Measurements from ENCODE around the gene PRDM16.

The PRDM16 gene

DNA sequence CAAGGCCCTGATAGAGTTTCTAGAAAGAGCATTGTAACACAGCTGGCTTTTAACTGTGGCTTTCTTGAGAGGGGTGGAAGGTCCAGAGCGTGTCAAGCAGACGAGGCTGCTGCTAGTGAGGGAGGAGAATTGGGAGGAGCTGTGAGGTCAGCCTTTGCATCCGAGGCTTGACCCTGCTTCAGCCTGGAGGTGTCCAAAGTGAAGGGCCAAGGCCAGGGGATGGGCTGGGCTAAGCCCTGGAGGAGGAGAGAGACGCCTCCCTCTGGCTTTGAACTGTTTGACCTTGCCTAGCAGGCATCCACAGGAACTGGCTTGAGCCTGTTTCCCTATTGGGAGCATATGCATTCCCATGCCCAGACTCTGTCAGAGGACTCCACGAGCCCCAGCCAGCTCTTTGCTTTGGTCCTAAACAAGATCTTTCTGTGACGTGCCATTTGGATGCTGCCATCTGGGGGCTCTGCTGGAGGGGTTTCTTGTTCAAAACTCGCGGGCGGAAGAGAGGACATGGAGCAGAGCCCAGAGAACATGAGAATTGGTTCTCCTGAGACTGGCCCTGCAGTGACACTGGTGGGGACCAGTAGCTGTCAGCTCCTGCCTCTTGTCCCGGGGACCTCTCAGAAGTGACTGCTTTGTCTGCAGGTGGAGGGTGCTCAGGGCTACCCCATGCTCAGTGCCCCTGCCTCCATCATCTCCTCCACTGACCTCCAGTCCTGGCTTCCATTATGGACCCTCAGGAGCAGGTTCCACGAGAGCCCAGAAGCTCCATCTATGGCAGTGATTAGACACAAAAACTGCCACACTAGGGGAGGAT, 42.2 kb upstream of the PRDM16 start:
- H3K36me3 ChIP-seq (ENCODE audit: control insufficient read depth in 2 of 2, insufficient read depth in 2 of 2, low read length in 2 of 2), result no peaks in the 10 kb centered on the region
- H3K27ac ChIP-seq (ENCODE audit: low read length), result no peak overlapping the region
- H3K9ac ChIP-seq (ENCODE audit: low read length in 2 of 2), result no peak overlapping the region
- H3K4me1 ChIP-seq (ENCODE audit: control insufficient read depth, insufficient read depth, low read length), result no peaks in the 10 kb centered on the region
- peaks cover 21 to 24% of the 10 kb centered on the region in 2 donors for H3K27me3 ChIP-seq (ENCODE audit: control insufficient read depth in 1 of 2, insufficient read depth in 2 of 2, low read length in 2 of 2)
- H3K4me3 ChIP-seq (ENCODE audit: low read length in 2 of 2), result no peak overlapping the region
- H3K9me3 ChIP-seq (ENCODE audit: control insufficient read depth in 2 of 2, low read length in 2 of 2), result no peaks in the 10 kb centered on the region

DNA sequence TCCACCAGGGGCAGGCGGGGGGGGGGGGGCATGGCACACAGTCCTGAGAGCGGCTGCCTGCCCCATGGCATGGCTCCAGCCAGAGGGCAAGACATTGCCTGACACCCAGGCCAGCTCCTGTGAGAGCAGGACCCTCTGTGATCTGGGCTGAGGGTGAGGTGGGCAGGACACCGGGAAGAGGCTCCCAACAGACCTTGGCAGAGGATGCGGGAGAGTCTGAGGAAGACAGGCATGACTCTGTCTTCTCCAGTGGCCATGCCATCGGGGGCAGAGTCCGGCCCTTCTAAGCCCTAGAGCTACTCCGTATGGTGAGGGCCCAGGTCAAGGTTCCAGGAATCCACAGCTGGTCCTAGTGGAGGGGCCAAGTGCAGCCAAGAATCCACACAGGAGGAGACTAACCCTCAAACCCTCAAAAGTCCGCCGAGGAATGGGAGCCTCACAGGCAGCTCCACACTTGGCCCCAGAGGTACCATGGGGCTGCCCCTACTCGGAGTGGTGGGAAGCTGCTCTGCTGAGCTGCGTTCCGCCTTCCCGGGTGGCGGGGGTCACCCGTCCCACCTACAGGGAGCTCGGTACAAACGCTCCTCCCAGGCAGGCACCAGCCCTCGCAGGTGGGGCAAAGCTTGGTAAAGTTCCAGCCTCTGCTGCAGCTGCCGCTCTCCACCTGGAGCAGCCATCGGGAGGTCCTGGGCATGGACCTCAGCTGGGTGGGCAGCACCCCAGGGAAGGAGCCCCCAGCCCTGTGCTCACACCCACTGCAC, 41.2 kb upstream of the PRDM16 start:
- Histone ChIP-seq H3K4me3 (ENCODE audit: low read length in 2 of 2) (no peak overlapping the region), H3K4me1 (ENCODE audit: control insufficient read depth, insufficient read depth, low read length) (no peaks in the 10 kb centered on the region), H3K36me3 (ENCODE audit: control insufficient read depth in 2 of 2, insufficient read depth in 2 of 2, low read length in 2 of 2) (no peaks in the 10 kb centered on the region), H3K9me3 (ENCODE audit: control insufficient read depth in 2 of 2, low read length in 2 of 2) (no peaks in the 10 kb centered on the region), H3K9ac (ENCODE audit: low read length in 2 of 2) (no peak overlapping the region), H3K27ac (ENCODE audit: low read length) (no peak overlapping the region), H3K27me3 (ENCODE audit: control insufficient read depth in 1 of 2, insufficient read depth in 2 of 2, low read length in 2 of 2) (peaks cover 19 to 29% of the 10 kb centered on the region in 2 donors)

DNA sequence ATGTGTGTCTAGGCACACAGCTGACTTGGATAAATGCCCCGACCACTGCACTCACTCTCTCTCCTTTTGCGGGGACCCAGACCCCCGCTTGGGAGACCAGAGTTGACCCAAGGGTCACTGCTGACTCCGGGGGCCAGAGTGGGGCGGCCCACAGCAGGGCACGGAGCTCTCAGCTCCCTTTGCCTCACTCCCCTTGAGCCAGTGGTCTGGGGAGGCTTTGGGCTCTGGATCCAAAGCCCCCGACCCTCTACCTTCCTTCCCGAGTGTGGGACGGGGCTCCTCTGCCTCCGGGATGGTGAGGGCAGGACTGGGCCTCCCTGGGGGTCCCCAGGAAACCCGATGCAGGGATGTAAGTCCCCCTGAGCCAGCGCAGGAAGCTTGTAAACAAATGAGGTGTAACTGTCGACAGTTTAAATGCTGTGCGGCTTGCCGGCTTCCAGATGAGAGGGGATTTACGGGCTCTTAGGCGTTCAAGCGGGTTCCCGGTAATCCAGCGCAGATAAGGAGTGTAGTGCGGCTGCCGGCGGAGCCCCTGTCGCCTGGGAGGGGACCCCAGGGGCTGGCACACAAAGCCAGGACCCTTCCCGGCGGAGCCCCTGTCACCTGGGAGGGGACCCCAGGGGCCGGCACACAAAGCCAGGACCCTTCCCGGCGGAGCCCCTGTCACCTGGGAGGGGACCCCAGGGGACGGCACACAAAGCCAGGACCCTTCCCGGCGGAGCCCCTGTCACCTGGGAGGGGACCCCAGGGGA, 40.3 kb upstream of the PRDM16 start:
- peaks cover 23 to 29% of the 10 kb centered on the region in 2 donors for H3K27me3 ChIP-seq (ENCODE audit: control insufficient read depth in 1 of 2, insufficient read depth in 2 of 2, low read length in 2 of 2)
- H3K9ac ChIP-seq (ENCODE audit: low read length in 2 of 2), result no peak overlapping the region
- H3K36me3 ChIP-seq (ENCODE audit: control insufficient read depth in 2 of 2, insufficient read depth in 2 of 2, low read length in 2 of 2), result no peaks in the 10 kb centered on the region
- no peak overlapping the region for H3K4me3 ChIP-seq (ENCODE audit: low read length in 2 of 2)
- no peaks in the 10 kb centered on the region for H3K9me3 ChIP-seq (ENCODE audit: control insufficient read depth in 2 of 2, low read length in 2 of 2)
- no peak overlapping the region for H3K27ac ChIP-seq (ENCODE audit: low read length)
- no peaks in the 10 kb centered on the region for H3K4me1 ChIP-seq (ENCODE audit: control insufficient read depth, insufficient read depth, low read length)

DNA sequence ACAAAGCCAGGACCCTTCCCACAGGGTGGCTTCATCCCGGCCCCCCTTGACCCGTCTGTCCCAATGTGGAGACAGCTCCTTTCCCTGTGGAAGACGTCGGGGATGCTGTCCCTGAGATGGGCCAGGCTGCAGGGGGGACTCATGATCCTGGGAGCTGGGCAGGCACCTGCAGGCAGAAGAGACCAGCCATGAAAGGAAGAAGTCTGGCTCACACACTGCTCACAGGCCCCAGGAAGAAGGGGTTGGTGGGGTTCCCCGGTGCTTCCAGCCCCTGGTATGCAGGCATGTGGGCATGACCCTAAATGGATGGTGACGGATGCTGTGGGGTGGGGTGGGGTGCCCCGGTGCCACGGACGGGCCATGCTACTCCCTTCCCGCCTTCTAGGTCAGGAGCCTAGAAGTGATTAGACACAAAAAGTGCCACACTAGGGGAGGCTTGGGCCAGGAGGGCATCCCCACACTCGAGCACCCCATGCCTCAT, 39.5 kb upstream of the PRDM16 start:
- Histone ChIP-seq H3K9me3 (ENCODE audit: control insufficient read depth in 2 of 2, low read length in 2 of 2) (no peaks in the 10 kb centered on the region), H3K27me3 (ENCODE audit: control insufficient read depth in 1 of 2, insufficient read depth in 2 of 2, low read length in 2 of 2) (peaks cover 23 to 29% of the 10 kb centered on the region in 2 donors), H3K27ac (ENCODE audit: low read length) (no peak overlapping the region), H3K4me3 (ENCODE audit: low read length in 2 of 2) (no peak overlapping the region), H3K4me1 (ENCODE audit: control insufficient read depth, insufficient read depth, low read length) (no peaks in the 10 kb centered on the region), H3K36me3 (ENCODE audit: control insufficient read depth in 2 of 2, insufficient read depth in 2 of 2, low read length in 2 of 2) (no peaks in the 10 kb centered on the region), H3K9ac (ENCODE audit: low read length in 2 of 2) (no peak overlapping the region)

DNA sequence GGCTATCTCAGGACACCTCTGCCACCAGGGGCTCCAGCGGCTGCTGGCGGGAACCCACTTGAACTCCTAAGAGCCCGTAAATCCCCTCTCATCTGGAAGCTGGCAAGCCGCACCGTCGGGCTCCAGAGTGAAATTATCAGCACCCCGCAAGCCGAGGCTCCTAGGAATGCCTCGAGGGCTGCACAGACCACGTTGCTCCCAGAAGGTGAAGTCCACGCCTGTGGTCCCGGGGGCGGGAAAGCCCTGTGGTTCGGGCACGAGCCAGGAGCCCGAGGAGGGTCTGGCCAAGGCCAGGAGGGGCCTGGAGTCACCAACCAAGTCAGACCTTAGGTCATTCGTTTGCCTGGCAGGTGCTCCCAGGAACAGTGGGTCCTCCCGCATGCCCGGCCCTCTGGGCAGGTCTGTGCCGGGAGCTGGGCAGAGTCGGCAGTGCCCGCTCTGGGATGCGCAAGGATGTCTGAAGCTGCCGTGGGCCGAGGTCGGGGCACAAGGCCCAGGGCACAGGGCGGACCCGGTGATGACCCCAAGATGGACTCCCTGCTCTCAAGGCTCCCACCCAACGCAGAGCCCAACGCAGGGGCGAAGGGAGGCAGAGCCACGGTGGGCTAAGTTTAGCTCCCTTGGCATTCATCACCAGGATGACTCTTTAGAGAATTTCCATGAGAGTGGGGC, 38.9 kb upstream of the PRDM16 start:
- Histone ChIP-seq H3K27me3 (ENCODE audit: control insufficient read depth in 1 of 2, insufficient read depth in 2 of 2, low read length in 2 of 2) (peaks cover 23 to 29% of the 10 kb centered on the region in 2 donors), H3K9me3 (ENCODE audit: control insufficient read depth in 2 of 2, low read length in 2 of 2) (no peaks in the 10 kb centered on the region), H3K4me3 (ENCODE audit: low read length in 2 of 2) (no peak overlapping the region), H3K4me1 (ENCODE audit: control insufficient read depth, insufficient read depth, low read length) (no peaks in the 10 kb centered on the region), H3K9ac (ENCODE audit: low read length in 2 of 2) (no peak overlapping the region), H3K27ac (ENCODE audit: low read length) (no peak overlapping the region), H3K36me3 (ENCODE audit: control insufficient read depth in 2 of 2, insufficient read depth in 2 of 2, low read length in 2 of 2) (no peaks in the 10 kb centered on the region)

DNA sequence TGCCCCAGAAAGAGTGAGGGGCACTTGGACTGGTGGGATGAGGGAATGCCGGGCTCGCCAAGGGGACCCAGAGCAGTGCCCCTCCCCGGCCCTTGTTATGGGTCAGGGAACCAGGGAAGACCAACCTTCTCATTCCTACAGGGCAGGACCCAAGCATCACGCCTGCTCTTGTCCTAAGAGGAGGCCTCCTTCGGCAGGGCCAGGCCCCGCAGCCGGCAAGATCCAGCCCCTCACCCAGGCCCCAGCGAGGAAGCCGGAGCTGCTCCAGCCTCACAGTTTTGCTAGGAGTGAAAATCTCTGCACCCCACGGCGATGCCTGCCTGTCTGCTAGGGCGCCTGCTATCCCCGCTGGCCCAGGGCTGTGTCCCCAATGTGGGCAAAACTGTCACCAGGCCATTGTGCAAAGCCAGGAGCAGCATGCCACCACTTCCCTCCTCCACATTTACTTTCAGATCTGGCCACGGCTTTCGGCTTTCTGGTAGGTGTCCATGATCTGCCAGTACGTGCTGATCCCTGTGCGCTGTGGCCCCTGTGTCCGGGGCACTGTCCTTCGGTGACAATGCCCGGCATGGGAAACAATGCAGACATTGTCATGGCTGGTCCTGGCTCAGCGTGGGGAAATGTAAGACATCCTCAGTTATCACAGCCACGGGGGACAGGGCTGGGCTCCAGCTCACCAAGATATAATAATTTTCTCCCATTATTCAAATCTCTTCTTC, 38.2 kb upstream of the PRDM16 start:
- Histone ChIP-seq H3K4me1 (ENCODE audit: control insufficient read depth, insufficient read depth, low read length) (no peaks in the 10 kb centered on the region), H3K9ac (ENCODE audit: low read length in 2 of 2) (no peak overlapping the region), H3K27me3 (ENCODE audit: control insufficient read depth in 1 of 2, insufficient read depth in 2 of 2, low read length in 2 of 2) (peaks cover 23 to 29% of the 10 kb centered on the region in 2 donors), H3K36me3 (ENCODE audit: control insufficient read depth in 2 of 2, insufficient read depth in 2 of 2, low read length in 2 of 2) (no peaks in the 10 kb centered on the region), H3K9me3 (ENCODE audit: control insufficient read depth in 2 of 2, low read length in 2 of 2) (no peaks in the 10 kb centered on the region), H3K4me3 (ENCODE audit: low read length in 2 of 2) (no peak overlapping the region), H3K27ac (ENCODE audit: low read length) (no peak overlapping the region)

DNA sequence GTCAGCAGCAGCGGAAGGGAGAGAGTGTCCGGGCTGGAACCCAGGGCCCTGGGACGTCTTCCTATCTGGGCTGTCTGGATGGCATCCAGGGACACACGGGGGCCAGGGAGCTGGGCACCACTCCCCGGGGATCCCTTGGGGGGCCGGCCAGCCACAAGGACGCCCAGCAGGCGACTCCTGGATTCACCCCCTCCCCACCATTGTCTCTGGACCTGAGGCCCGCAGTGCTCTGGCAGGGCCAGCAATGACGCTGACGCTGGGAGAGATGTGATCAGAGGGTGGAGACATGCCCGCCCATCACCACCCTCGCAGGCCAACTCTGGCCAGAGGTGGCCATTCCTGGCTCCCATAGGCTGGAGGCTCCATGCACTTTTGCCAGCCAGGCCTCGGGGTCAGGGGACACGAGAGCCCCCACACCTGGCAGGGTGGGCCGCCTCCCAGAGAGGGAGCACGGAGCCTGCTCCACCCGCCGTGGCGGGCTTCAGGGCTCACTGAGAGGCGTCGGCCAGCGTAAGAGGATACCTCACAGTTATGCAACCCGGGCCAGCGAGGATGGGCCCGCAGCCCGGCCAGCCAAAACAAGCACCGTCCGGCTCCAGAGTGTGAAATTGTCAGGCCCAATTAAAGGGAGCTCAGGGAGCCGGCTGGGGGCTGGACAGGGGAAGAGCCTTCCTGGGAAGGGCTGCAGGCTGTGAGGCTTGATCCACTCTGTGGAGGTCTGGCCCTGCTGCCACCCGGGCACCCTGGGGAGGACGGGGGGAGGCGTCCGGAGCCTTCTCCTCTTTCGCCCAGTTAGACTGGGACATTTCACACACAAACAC, 37.4 kb upstream of the PRDM16 start:
- Histone ChIP-seq H3K27ac (ENCODE audit: low read length) (no peak overlapping the region), H3K4me1 (ENCODE audit: control insufficient read depth, insufficient read depth, low read length) (no peaks in the 10 kb centered on the region), H3K27me3 (ENCODE audit: control insufficient read depth in 1 of 2, insufficient read depth in 2 of 2, low read length in 2 of 2) (peaks cover 23 to 32% of the 10 kb centered on the region in 2 donors), H3K4me3 (ENCODE audit: low read length in 2 of 2) (no peak overlapping the region), H3K9ac (ENCODE audit: low read length in 2 of 2) (no peak overlapping the region), H3K36me3 (ENCODE audit: control insufficient read depth in 2 of 2, insufficient read depth in 2 of 2, low read length in 2 of 2) (no peaks in the 10 kb centered on the region), H3K9me3 (ENCODE audit: control insufficient read depth in 2 of 2, low read length in 2 of 2) (no peaks in the 10 kb centered on the region)

DNA sequence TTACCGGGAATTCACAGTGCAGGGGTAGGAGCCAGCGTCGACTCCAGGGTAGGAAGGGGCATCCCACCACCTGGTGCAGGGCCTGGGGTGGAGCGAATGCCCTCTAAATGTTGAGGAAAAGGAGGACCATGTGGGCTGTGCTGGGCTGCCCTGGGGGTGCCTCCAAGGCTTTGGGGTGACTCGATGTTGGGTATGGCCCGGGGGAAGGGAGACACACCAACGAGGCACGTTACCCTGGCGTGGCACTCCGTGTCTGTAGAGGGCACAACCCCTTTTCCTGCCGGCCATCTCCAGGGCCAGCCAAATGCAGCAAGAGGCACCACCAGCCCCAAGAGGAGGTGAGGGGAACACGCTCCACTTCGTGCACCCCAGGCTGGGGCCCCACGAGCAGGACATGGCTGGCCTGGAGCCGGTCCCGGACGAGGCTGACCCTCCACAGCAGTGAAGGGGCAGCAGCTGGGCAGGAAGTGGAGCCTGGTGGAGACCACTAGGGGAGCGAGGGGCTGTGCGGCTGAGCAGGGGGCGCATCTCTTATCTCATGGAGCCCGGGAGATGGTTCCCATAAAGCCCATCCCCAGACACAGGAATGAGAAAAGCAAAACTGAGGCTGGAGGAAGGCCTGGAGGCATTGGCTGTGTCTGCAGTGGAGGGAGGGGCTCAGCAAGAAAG, 36.5 kb upstream of the PRDM16 start:
- Histone ChIP-seq H3K9me3 (ENCODE audit: control insufficient read depth in 2 of 2, low read length in 2 of 2) (no peaks in the 10 kb centered on the region), H3K27ac (ENCODE audit: low read length) (no peak overlapping the region), H3K27me3 (ENCODE audit: control insufficient read depth in 1 of 2, insufficient read depth in 2 of 2, low read length in 2 of 2) (peaks cover 29 to 36% of the 10 kb centered on the region in 2 donors), H3K36me3 (ENCODE audit: control insufficient read depth in 2 of 2, insufficient read depth in 2 of 2, low read length in 2 of 2) (no peaks in the 10 kb centered on the region), H3K4me1 (ENCODE audit: control insufficient read depth, insufficient read depth, low read length) (no peaks in the 10 kb centered on the region), H3K4me3 (ENCODE audit: low read length in 2 of 2) (no peak overlapping the region), H3K9ac (ENCODE audit: low read length in 2 of 2) (no peak overlapping the region)
